DOHH2 (cell line): ENCODE results near the gene ZBTB12.
"Not testable (repeated sequence)": the region's sequence is repeated elsewhere in the genome, so short reads cannot be mapped to it uniquely, and the experiment has no call there.

Experiments used
- H3F3A ChIP-seq: fragments of 200-600 bp; sonication (generic), shearing (Covaris generic); 2 replicates; pipeline ENCODE4 v1.6.0; 2016; ENCODE audit warnings: antibody characterized with exemption, mild to moderate bottlenecking; ENCODE audit not compliant: control insufficient read depth, insufficient read depth
- H3K27ac ChIP-seq: fragments of 200-600 bp; sonication (generic); 2 replicates; pipeline ENCODE4 v1.5.1; 2014; ENCODE audit warnings: low read depth, mild to moderate bottlenecking, low read length, moderate library complexity
- H3K27me3 ChIP-seq: fragments of 200-600 bp; sonication (generic); 2 replicates; pipeline ENCODE4 v1.6.1; 2014; ENCODE audit warnings: mild to moderate bottlenecking, low read length, mixed read lengths; ENCODE audit not compliant: control insufficient read depth
- H3K36me3 ChIP-seq: fragments of 200-600 bp; sonication (generic); 2 replicates; pipeline ENCODE4 v1.6.1; 2014; ENCODE audit warnings: mild to moderate bottlenecking, low read length, moderate library complexity, mixed read lengths; ENCODE audit not compliant: control insufficient read depth
- H3K4me1 ChIP-seq: fragments of 200-600 bp; sonication (generic); 2 replicates; pipeline ENCODE4 v1.6.1; 2014; ENCODE audit warnings: mild to moderate bottlenecking, low read length, mixed read lengths; ENCODE audit not compliant: control insufficient read depth
- H3K4me2 ChIP-seq: fragments of 200-600 bp; sonication (generic); 2 replicates; pipeline ENCODE4 v1.6.0; 2014; ENCODE audit warnings: mild to moderate bottlenecking, low read length, moderate library complexity
- H3K4me3 ChIP-seq: fragments of 200-600 bp; sonication (generic); 2 replicates; pipeline ENCODE4 v1.5.1; 2014; ENCODE audit warnings: mild to moderate bottlenecking, low read length, mixed read lengths
- H3K79me2 ChIP-seq: fragments of 200-600 bp; sonication (generic); 2 replicates; pipeline ENCODE4 v1.6.1; 2014; ENCODE audit warnings: mild to moderate bottlenecking, low read length, mixed read lengths; ENCODE audit not compliant: control insufficient read depth
- H3K9me2 ChIP-seq: fragments of 200-600 bp; sonication (generic); replicated peaks from 2 replicates; pipeline ENCODE4 v1.6.1; 2014; ENCODE audit warnings: mild to moderate bottlenecking, low read length, mixed read lengths; ENCODE audit not compliant: control insufficient read depth
- H3K9me3 ChIP-seq: fragments of 200-600 bp; sonication (generic); 2 replicates; pipeline ENCODE4 v1.6.1; 2014; ENCODE audit warnings: antibody characterized with exemption, low read length, mixed read lengths; ENCODE audit not compliant: control insufficient read depth, insufficient read depth
- H4K20me1 ChIP-seq: fragments of 200-600 bp; sonication (generic); 2 replicates; pipeline ENCODE4 v1.6.0; 2014; ENCODE audit warnings: low read depth, mild to moderate bottlenecking, antibody characterized with exemption, low read length, moderate library complexity; ENCODE audit not compliant: control insufficient read depth, insufficient read depth
- CTCF ChIP-seq: fragments of 200-600 bp; sonication (generic); IDR thresholded peaks from one replicate; pipeline ENCODE4 v1.5.1; 2014; ENCODE audit warnings: antibody characterized with exemption, mild to moderate bottlenecking, low read depth, low read length; ENCODE audit not compliant: poor library complexity, severe bottlenecking
- EZH2phosphoT487 ChIP-seq: fragments of 200-600 bp; sonication (generic); IDR thresholded peaks from 2 replicates; pipeline ENCODE4 v1.6.1; 2017; ENCODE audit warnings: borderline replicate concordance, mild to moderate bottlenecking, antibody characterized with exemption, low read length, moderate library complexity, mixed read lengths

The ZBTB12 gene

DNA sequence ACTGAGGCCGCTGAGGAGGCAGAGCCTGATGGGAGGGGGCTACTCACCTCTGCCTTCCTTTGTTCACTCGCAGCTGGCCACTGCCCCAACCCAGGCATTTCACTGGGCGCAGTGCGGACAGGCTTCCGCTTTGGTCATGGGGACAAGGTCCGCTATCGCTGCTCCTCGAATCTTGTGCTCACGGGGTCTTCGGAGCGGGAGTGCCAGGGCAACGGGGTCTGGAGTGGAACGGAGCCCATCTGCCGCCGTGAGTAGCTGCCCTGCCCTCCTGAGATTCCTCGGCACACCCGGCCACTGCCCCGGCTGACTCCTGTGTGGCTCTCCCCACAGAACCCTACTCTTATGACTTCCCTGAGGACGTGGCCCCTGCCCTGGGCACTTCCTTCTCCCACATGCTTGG lies 31.7 kb upstream of the ZBTB12 start:
- Histone ChIP-seq H3K79me2 (no peaks in the 10 kb centered on the region), H3K9me2 (no peaks in the 10 kb centered on the region), H3K4me3 (no peak overlapping the region), H3K27ac (no peak overlapping the region), H3F3A (no peaks in the 10 kb centered on the region), H3K4me2 (no peak overlapping the region), H3K4me1 (no peaks in the 10 kb centered on the region), H3K9me3 (no peaks in the 10 kb centered on the region), H3K27me3 (no peaks in the 10 kb centered on the region), H3K36me3 (no peaks in the 10 kb centered on the region), H4K20me1 (no peaks in the 10 kb centered on the region)
- TF ChIP-seq EZH2phosphoT487 (no peak), CTCF (no peak)

DNA sequence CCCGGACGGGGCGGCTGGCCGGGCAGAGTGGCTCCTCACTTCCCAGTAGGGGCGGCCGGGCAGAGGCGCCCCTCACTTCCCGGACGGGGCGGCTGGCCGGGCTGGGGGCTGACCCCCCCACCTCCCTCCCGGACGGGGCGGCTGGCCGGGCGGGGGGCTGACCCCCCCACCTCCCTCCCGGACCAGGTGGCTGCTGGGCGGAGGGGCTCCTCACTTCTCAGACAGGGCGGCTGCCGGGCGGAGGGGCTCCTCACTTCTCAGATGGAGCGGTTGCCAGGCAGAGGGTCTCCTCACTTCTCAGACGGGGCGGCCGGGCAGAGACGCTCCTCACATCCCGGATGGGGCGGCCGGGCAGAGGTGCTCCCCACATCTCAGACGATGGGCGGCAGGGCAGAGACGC lies 30.3 kb upstream of the ZBTB12 start:
- not testable (repeated sequence) for H3K27me3 ChIP-seq, H3K36me3 ChIP-seq, H3K27ac ChIP-seq

GRCh38 chr6:31930962-31931361 lies 29.1 kb upstream of the ZBTB12 start:
- no peaks in the 10 kb centered on the region for H3K9me3 ChIP-seq

More for the DNA sequence above, 30.3 kb upstream of the ZBTB12 start:
- H3K9me3 ChIP-seq, H3F3A ChIP-seq, H3K9me2 ChIP-seq, H3K4me2 ChIP-seq, H3K4me3 ChIP-seq, H3K79me2 ChIP-seq, H3K4me1 ChIP-seq, H4K20me1 ChIP-seq: not testable (repeated sequence)

DNA sequence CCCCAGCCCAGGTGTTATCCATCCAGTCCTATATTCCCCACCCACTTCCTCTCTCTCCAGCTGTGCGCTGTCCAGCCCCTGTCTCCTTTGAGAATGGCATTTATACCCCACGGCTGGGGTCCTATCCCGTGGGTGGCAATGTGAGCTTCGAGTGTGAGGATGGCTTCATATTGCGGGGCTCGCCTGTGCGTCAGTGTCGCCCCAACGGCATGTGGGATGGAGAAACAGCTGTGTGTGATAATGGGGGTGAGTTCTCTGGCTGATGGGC lies 26.7 kb upstream of the ZBTB12 start:
- no peaks in the 10 kb centered on the region for H3K9me3 ChIP-seq
- no peak overlapping the region for H3K4me3 ChIP-seq
- peaks cover 2% of the 10 kb centered on the region; the same call in 1 of the 2 replicates for H3K27me3 ChIP-seq
- H3K9me2 ChIP-seq, result no peaks in the 10 kb centered on the region
- TF ChIP-seq CTCF (no peak), EZH2phosphoT487 (no peak)
- H3K4me1 ChIP-seq, result no peaks in the 10 kb centered on the region
- no peak overlapping the region for H3K27ac ChIP-seq
- no peak overlapping the region for H3K4me2 ChIP-seq
- no peaks in the 10 kb centered on the region for H4K20me1 ChIP-seq
- H3K79me2 ChIP-seq, result no peaks in the 10 kb centered on the region
- H3F3A ChIP-seq, result no peaks in the 10 kb centered on the region
- H3K36me3 ChIP-seq, result no peaks in the 10 kb centered on the region

More at GRCh38 chr6:31930962-31931361, 29.1 kb upstream of the ZBTB12 start:
- Histone ChIP-seq H3K27me3 (peaks cover 2% of the 10 kb centered on the region; the same call in 1 of the 2 replicates), H3K4me2 (no peak overlapping the region), H3K4me1 (no peaks in the 10 kb centered on the region), H4K20me1 (no peaks in the 10 kb centered on the region), H3K9me2 (no peaks in the 10 kb centered on the region), H3K36me3 (no peaks in the 10 kb centered on the region), H3K79me2 (no peaks in the 10 kb centered on the region), H3K27ac (no peak overlapping the region), H3K4me3 (no peak overlapping the region), H3F3A (no peaks in the 10 kb centered on the region)
- no peak for TF ChIP-seq EZH2phosphoT487
- TF ChIP-seq CTCF, result no peak
